NOMO-1 (cell line): Measurements from ENCODE around the gene RPUSD4.

Source experiments
- DNase-seq, 2 experiments: peaks; one replicate each; lab custom pipeline; 2025; ENCODE audit not compliant: unreplicated experiment in 2 of 2; lab: John Stamatoyannopoulos, UW

Gene RPUSD4

GRCh38 chr11:126214441-126214840, 3.0 kb upstream of the RPUSD4 start:
- no peak for DNase-seq

GRCh38 chr11:126212089-126212660, 725 bp upstream of the RPUSD4 start:
- DNase-seq, result no peak

DNA sequence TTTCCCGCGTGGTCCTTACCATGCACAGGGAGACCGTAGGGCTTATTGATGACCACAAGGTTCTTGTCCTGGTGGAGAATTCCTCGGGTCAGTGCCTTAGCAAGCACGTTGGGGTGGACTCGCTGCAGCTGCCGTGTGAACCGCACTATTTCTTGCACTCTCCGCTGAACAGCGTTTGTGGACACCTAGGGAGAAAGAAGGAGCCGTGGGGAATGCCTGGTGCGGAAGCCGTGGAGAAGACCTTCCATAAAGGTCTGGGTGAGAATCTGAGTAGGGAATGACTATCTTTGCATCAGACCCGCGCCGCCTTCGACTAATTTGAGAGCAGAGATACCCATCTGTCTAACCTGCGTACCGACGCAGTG, 597 bp downstream of the RPUSD4 start:
- DNase-seq, result no peak

- no peak for DNase-seq
These were observed 3.6 kb downstream of the RPUSD4 start for GRCh38 chr11:126207896-126208295.

DNA sequence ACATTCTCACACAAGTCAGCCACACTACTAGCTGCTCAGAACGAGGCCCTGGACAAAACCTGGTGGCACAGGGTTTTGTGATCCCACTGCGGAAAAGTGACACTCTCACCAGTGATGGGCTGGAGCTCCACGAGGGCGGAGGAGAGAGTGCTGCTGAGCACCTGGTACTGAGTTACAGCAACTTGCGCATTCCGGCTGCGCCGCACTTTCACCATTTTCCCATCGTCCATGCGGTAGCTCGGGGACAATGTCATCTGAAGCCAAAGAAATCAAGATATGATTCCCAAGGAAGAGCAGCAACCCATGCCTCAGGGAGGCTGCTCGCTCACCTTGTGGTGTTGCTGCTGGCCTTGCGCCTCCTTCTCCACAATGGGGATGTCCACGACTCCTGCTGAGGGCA, 6.1 kb downstream of the RPUSD4 start:
- DNase-seq, result no peak

DNA sequence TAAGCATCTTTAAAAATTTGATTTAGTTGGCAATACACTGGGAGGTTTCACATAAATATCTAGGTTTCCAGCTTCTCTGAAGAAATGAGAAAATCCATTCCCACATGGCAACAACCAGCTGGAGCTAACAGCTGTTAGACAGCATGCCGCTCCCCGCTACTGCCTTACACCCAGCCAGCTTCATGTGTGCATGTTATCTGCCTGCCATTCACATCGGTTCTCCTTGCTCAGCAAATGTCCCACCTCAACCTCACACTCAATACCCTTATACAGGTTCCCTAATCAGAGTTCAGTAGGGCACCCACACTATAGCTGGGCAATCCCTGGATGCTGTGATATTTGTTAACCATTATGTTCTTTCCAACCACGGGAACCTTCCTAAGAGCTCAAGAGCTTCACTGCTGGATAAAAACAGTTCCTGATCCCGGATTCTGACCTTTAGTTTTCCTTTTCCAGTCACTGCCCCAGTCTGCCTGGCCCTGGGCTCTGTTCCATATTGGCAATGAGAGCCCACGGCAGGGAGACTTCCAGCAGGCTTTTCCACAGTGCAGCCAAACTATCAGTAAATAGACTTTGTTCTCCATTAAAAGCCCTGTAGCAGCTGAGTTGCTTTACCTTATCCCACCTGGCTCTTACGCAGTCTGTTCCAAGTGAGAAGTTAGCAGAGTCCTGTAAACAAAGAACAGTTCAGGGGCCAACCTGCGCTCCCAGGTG, 8.6 kb downstream of the RPUSD4 start:
- no peak for DNase-seq

DNA sequence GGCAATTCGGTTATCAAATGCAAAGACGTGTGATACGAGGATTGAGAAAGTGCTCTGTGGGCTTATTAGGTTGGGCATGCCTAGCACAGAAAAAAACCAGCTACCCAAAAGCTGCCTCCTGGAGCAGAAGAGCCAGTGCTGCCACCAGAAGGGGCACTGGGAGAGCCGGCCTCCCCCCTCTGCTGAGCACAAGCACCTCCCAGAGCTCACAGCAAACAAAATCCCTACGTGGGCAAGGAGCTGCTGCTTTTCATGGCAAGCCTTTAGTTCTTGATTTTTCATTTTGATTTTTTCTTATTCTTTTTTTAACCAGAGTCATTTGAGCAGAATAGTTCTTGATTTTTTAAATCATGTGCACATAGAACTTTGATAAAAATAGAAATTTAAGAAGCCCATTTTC, 12.8 kb downstream of the RPUSD4 start:
- DNase-seq, result no peak

GRCh38 chr11:126197277-126197939, 14.0 kb downstream of the RPUSD4 start:
- DNase-seq, result no peak

DNA sequence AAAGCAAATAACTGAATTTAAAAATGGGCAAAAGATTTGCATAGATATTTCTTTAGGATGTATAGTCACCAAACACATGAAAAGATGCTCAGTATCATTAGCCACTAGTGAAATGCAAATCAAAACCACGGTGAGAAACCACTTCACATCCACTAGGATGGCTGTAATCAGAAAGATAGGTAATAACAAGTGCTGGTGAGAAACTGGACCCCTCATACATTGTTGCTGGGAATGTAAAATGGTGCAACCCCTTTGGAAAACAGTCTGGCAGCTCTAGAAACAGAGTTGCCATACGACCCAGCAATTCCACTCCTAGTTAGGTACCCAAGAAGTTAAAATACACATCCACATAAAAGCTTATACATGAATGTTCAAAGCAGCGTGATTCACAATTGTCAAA, 16.3 kb downstream of the RPUSD4 start:
- no peak for DNase-seq

GRCh38 chr11:126194121-126194543, 17.3 kb downstream of the RPUSD4 start:
- peak; percentile 17 to 52 for DNase-seq

GRCh38 chr11:126193038-126193478, 18.4 kb downstream of the RPUSD4 start:
- no peak for DNase-seq

DNA sequence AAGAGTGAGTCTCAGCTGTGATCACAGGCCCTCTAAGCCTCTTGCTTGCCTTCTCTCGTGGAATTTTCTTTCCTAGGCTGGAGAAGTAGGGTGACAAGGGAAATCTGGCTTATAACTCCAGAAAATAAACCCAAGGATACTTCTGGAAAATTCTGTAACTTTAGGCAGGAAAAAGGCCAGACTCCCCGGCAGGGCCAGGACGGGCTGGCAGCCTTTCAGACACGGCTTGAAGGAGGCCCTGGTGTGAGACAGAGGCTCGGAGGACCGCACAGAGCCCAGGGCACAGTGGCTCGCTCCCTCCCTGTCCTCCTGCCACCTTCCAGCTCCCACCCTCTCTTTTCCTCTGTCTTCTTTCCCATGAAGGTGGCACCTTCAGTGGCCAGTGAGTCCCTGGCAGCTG, 19.1 kb downstream of the RPUSD4 start:
- no peak for DNase-seq

GRCh38 chr11:126191379-126192073, 19.9 kb downstream of the RPUSD4 start:
- no peak for DNase-seq

- no peak for DNase-seq
These were observed 20.7 kb downstream of the RPUSD4 start for GRCh38 chr11:126190792-126191191.

GRCh38 chr11:126189109-126189929, 22.1 kb downstream of the RPUSD4 start:
- DNase-seq, result no peak

DNA sequence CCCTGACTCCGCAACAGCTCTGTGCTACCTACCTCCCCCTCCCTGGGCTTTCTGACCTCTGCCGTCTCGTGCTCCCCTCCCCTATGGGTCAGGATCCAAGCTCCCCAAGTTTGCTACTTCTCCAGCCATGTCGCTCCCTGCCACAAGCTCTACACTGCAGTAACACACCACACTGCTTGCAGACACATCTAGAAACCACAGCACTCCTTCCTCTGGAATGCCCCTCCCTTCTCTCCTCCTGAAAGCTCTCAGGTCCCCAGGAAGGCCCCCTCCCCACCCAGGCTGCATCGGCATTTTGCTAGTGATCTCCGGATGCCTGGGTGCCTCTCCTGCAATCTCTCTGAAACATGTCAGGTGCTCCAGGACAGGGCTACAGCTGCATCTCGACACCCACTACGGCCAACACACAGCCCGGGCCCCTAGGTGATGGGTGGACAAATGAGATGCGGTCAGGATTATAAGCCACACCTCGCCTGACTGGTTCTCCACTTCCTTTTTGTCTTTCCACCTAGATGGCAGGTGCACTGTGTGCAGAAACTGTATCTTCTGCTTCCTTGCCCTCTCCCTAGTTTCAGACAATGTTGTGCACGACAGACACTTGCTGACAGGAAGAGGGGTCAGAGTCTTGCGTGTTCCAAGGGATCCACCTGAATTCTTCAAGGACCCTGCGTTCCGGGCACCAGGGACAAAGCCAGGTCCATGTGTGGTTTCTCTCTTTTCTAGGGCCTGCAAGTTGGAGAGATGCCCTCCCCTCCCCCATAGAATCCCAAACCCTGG, 22.9 kb downstream of the RPUSD4 start:
- DNase-seq, result no peak

- no peak for DNase-seq
These were observed 24.5 kb downstream of the RPUSD4 start for GRCh38 chr11:126186708-126187529.

- no peak for DNase-seq
These were observed 25.3 kb downstream of the RPUSD4 start for GRCh38 chr11:126186025-126186698.
